ENCODE results near the gene PIWIL4. TPM values are rescaled to one million over a fixed set of nuclear protein-coding genes. Genes with fewer than 3 reads are reported as not detected.

Gene PIWIL4
- total RNA-seq, 1 donor from 2014 or later = 4.5 TPM

GRCh38 chr11:94544646-94545263 is 22.4 kb upstream of the PIWIL4 start:
- no peaks in the 10 kb centered on the region for H3K27me3 ChIP-seq
- peaks cover 0 to 6% of the 10 kb centered on the region in 2 donors for H3K36me3 ChIP-seq
- intact Hi-C loops (cut with DNase I) = loop anchor here (5.0 to 10.0 kb wide), 3 partner anchors 220 to 1240 kb away; partner anchors contain the start of genes AMOTL1 and FAM76B
- H3K27ac ChIP-seq = peak overlapping the region; percentile 97 to 100
- H3K4me1 ChIP-seq = peaks cover 7 to 14% of the 10 kb centered on the region in 2 donors
- TF ChIP-seq CTCF (IDR thresholded peaks at IDR 0.05) = no peak
- peak overlapping the region; percentile 81 to 93 for H3K4me3 ChIP-seq
- DNase-seq (ENCODE audit: low spot score in 2 of 2) = no peak
- H3K9me3 ChIP-seq = no peaks in the 10 kb centered on the region

- Histone ChIP-seq H3K9me3 (no peaks in the 10 kb centered on the region), H3K36me3 (peaks cover 0 to 6% of the 10 kb centered on the region in 2 donors), H3K27me3 (no peaks in the 10 kb centered on the region), H3K4me1 (peaks cover 7 to 18% of the 10 kb centered on the region in 2 donors), H3K4me3 (peak overlapping the region; percentile 81 to 93), H3K27ac (peak overlapping the region; percentile 97 to 100)
- TF ChIP-seq CTCF (IDR thresholded peaks at IDR 0.05) = no peak
- no peak for DNase-seq (ENCODE audit: low spot score in 2 of 2)
- intact Hi-C loops (cut with DNase I) = loop anchor here (5.0 to 10.0 kb wide), 3 partner anchors 219 to 1239 kb away; partner anchors contain the start of genes AMOTL1 and FAM76B
Observed at GRCh38 chr11:94545264-94546161, 21.7 kb upstream of the PIWIL4 start.

- DNase-seq (ENCODE audit: low spot score in 2 of 2) = no peak
- intact Hi-C loops (cut with DNase I) = loop anchor here (5.0 to 10.0 kb wide), 3 partner anchors 219 to 1239 kb away; partner anchors contain the start of genes AMOTL1 and FAM76B
- no peak for TF ChIP-seq CTCF (IDR thresholded peaks at IDR 0.05)
- Histone ChIP-seq H3K27me3 (no peaks in the 10 kb centered on the region), H3K4me3 (peak overlapping the region; percentile 81 to 93), H3K27ac (no peak overlapping the region), H3K9me3 (no peaks in the 10 kb centered on the region), H3K36me3 (peaks cover 0 to 6% of the 10 kb centered on the region in 2 donors), H3K4me1 (peaks cover 7 to 18% of the 10 kb centered on the region in 2 donors)
Observed at GRCh38 chr11:94546162-94546470, 21.1 kb upstream of the PIWIL4 start.

- H3K27ac ChIP-seq = no peak overlapping the region
- H3K4me1 ChIP-seq = peaks cover 7 to 18% of the 10 kb centered on the region in 2 donors
- no peaks in the 10 kb centered on the region for H3K9me3 ChIP-seq
- TF ChIP-seq CTCF (IDR thresholded peaks at IDR 0.05) = no peak
- no peak for DNase-seq (ENCODE audit: low spot score in 2 of 2)
- no peaks in the 10 kb centered on the region for H3K27me3 ChIP-seq
- peak overlapping the region; percentile 24 to 81 for H3K4me3 ChIP-seq
- H3K36me3 ChIP-seq = peaks cover 0 to 6% of the 10 kb centered on the region in 2 donors
- intact Hi-C loops (cut with DNase I) = loop anchor here (5.0 to 10.0 kb wide), 3 partner anchors 218 to 1238 kb away; partner anchors contain the start of genes AMOTL1 and FAM76B
Observed at GRCh38 chr11:94546886-94547285, 20.3 kb upstream of the PIWIL4 start.

- H3K4me1 ChIP-seq = peaks cover 3 to 8% of the 10 kb centered on the region in 2 donors
Observed at GRCh38 chr11:94549146-94549545, 18.0 kb upstream of the PIWIL4 start.

More at GRCh38 chr11:94549146-94549545, 18.0 kb upstream of the PIWIL4 start:
- Histone ChIP-seq H3K9me3 (no peaks in the 10 kb centered on the region), H3K27me3 (no peaks in the 10 kb centered on the region), H3K4me3 (peak overlapping the region in 1 of 2 donors; percentile 81), H3K27ac (no peak overlapping the region), H3K36me3 (peaks cover 0 to 6% of the 10 kb centered on the region in 2 donors)
- no peak for DNase-seq (ENCODE audit: low spot score in 2 of 2)
- no peak for TF ChIP-seq CTCF (IDR thresholded peaks at IDR 0.05)
- intact Hi-C loops (cut with DNase I) = loop anchor here (5.0 to 10.0 kb wide), 3 partner anchors 216 to 1236 kb away; partner anchors contain the start of genes AMOTL1 and FAM76B
